Left hindlimb (tissue), 1 donor: Measurements from ENCODE around the gene TPM3.
"Not testable (repeated sequence)": the region's sequence is repeated elsewhere in the genome, so short reads cannot be mapped to it uniquely, and the experiment has no call there.

ENCODE experiments used
- DNase-seq: peaks from one replicate; pipeline ENCODE4 v3.0.0-alpha.2; 2018

The TPM3 gene

GRCh38 chr1:154205778-154206177, 13.9 kb upstream of the TPM3 start:
- DNase-seq = not testable (repeated sequence)

- DNase-seq = no peak
Measured at GRCh38 chr1:154199563-154199879, 7.6 kb upstream of the TPM3 start.

GRCh38 chr1:154198756-154199562, 7.1 kb upstream of the TPM3 start:
- DNase-seq = no peak

DNA sequence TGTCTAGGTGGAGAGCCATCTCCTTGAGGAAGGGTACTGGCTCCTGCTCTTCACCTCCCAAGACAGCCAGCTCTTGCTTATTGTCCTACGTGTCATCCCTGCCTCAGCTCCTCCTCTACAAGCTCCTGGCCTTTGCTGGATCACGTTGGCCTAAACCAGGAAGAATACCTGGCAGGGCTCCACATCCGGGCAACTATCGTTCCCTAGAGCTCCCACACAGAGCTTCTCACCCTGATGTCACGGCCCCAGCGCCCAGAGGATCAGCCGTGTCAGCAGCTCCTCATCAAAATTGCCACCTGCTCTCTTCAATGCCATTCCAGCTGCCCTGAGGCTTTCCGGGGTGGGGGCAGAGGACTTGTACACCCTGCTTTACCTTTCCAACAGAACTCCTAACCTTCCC, 1.9 kb upstream of the TPM3 start:
- DNase-seq = no peak

- no peak for DNase-seq
Measured at GRCh38 chr1:154192476-154192875, 576 bp upstream of the TPM3 start.

- no peak for DNase-seq
Measured at GRCh38 chr1:154190550-154190949, 1.4 kb downstream of the TPM3 start.

DNA sequence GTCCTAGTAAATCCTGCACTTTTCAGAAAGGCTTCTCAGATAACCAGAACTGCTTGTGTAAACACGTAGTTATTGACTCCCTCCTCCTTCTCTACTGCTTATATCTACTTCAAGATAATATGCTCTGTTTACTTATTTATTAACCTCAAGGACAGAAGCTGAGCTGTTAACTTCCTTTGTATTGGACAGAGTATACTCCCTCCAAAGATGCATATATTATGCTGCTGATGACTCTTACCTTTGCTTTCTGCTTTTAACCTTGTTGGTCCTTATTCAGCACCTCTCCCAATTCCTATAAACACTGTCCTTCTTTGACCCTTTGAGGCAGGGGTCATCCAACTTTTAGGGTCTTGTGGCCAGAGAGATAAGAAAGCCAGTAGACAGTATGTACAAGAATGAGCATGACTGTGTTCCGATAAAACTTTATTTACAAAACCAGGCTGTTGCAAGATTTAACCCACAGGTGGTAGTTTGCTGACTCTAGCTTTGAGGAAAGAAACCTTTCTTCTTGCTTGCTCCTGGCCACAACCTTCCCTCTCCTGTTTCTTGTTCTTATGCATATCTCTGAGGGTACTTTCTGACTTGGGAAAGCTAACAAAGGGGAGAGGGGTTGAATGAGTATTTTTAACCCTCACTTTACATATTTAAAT, 4.9 kb downstream of the TPM3 start:
- DNase-seq = no peak

DNA sequence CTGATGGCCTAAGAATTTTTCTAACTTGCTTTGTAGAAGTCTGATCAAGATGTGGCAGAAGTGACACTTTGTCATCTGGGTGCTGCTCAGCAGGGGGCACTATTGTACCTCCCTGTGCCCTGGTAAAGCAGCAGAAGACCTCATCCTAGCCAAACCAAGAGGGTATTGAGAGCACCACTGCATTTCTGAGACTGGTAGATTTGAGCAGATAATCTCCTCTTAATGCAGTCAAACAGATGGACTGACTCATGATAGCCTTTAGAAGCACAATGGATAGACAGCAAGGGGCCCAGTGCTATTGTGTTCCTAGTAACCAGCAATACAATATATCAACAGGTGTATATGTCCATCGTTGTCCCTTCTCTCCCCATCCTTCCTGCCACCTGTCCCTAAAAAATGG, 5.7 kb downstream of the TPM3 start:
- no peak for DNase-seq

GRCh38 chr1:154183046-154183915, 8.6 kb downstream of the TPM3 start:
- DNase-seq = peak; percentile 98

DNA sequence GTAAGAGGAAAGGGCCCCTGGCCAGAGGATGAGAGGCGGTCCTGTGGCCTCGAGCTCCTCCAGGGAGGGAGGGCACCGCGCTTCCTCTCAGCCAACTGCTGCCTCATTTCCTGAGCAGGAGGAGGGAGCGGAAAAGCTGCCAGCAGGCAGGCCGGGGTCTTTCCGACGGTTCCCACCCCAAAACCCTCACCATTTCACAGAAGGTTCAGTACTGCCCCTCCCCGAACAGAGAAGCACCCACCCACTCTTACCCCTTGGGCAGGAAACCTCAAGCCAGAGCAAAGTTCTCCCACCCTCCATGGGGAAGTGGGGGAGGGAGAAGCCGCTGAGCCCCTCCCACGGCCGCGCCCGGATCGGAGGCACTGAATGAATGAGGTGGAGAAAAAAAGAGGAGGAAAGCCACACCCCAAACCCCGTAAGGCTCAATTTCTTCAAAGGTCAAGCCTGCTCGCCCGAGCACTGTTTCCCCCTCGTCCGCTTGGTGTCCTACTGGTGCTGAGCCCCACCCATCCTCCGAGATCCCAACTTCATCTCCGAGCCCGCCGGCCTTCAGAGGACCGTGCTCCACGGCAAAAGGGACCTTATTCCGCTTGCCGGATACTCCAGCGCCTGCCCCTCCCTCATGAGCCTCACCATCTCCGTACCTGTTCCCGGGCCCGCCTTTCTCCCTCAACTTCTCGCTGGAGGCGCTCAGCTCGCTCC, 9.4 kb downstream of the TPM3 start:
- peak; percentile 83 for DNase-seq

GRCh38 chr1:154181944-154182343, 10.0 kb downstream of the TPM3 start:
- DNase-seq = no peak

DNA sequence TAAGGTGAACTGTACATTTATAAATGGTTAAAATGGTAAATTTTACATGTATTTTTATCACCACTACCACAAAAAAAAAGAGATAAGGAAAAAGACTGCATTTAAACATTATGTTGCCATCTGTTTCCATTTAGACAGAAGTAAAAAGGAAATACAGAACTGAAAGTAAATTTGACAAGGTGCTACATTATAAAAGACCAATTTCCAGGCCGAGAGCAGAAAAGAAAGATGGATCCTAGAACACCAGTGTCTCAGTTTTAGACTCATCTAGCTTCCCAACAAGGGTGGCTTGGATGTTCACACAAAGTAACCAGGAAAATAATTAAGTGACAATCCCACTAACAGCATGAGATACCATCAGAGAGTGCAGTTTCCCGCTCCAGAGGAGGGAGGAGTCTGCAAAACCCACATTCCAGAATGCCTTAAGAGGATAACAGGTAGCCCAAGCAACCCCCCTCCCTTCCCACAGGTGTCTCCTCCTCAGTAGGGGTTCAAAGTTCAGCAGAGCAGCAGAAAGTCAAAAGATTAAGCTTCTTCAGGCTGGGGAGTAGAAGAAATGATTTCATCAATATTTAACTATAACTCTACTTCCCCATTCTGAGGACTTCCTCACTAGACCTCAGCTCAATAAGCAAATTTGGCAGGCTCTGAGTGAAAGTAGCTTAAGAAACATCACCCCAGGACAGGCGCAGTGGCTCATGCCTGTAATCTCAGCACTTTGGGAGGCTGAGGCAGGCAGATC, 11.8 kb downstream of the TPM3 start:
- DNase-seq = no peak

DNA sequence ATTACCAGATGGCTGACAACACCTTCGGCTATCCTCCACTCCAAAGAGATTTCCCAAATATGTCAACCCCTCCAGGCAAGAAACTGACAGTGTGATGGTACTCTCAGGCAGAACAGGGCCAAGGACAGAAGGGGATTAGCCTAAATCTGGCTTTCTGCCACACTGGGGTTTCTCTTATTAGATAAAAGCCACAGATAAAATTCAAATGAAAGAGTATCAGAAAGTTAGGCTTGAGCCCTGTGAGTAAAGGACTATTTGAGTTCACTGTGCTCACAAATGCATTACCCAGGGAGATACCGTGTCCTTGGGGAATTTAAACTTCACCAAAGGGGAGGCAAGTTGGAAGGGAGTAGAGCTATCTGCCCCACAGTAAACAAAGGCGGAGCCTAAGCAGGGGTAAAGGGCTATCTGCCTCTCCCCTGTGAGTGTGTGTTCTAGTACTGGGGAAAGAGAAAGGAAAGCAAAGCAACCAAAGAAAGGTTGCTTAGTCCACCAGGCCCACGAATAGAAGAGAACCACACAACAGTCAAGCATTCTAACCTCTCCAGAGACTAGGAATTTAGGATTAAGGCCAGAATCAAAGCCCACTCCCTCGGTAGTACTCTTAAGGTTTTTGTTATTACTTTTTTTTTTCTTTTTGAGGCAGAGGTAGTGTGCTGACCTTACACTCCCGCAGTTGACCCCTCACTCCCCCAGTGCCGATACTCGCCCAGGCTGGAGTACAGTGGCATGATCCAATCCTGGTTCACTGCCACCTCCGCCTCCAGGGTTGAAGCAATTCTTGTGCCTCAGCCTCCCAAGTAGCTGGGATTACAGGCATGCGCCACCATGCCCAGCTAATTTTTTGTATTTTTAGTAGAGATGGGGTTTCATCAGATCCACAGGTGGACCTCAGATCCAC, 12.7 kb downstream of the TPM3 start:
- no peak for DNase-seq

- no peak for DNase-seq
Measured at GRCh38 chr1:154178013-154178412, 13.9 kb downstream of the TPM3 start.

DNA sequence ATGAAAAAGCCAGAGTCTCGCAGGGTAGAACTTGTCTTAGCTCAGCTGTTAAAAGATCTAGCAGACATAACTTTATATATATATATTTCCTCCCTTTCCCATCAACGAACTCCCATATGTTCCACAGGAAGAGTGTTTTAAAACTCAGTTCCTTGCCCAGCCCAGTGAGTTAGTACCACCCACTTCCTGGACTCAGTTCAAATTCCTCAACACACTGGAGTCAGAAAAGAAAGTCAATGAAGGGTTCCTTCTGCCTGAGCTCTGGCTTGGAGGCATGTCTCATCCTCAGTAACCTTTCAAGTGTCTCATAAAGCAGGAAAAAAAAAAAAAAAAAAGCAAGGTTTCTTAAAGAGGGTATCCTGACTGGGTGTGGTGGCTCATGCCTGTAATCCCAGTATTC, 15.6 kb downstream of the TPM3 start:
- DNase-seq = no peak

- DNase-seq = no peak
Measured at GRCh38 chr1:154174654-154175053, 17.2 kb downstream of the TPM3 start.

- DNase-seq = no peak
Measured at GRCh38 chr1:154171880-154172279, 20.0 kb downstream of the TPM3 start.

- DNase-seq = no peak
Measured at GRCh38 chr1:154171223-154171583, 20.7 kb downstream of the TPM3 start.

- no peak for DNase-seq
Measured at GRCh38 chr1:154170547-154171222, 21.2 kb downstream of the TPM3 start.

DNA sequence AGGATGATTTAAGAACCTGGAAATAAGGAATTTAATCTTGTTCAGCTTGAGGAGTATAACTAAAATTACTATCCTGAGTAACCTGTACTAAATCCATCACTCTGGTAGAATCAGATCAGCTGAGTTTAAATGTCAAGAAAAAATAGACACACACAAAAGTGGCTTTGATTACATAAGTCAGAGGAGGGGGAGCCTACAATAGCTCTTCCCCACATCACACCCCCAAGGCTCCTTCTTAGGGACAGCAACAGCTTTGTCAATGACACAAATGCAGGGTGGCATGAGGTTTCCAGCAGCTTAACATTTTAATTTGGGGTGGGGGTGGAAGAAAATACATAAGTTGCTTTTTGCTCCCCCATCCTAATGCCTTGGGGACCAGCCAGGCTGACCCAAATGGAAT, 24.4 kb downstream of the TPM3 start:
- DNase-seq = no peak

- DNase-seq = no peak
Measured at GRCh38 chr1:154166207-154166606, 25.7 kb downstream of the TPM3 start.
